GM12878 (cell line): ENCODE data around the gene SECISBP2. TPM values are rescaled to one million over a fixed set of nuclear protein-coding genes. Genes with fewer than 3 reads are reported as not detected.

Experiments used
- ATAC-seq: fragments of 200-7000 bp; cut with Tn5 transposase; 3 replicates; pipeline ENCODE4 v1.9.1; 2020; ENCODE audit warnings: mild to moderate bottlenecking, moderate library complexity
- BruUV-seq: library from RNA; stranded (reverse); fragments of 400-500 nt; replicated peaks from 2 replicates; lab custom pipeline; 2021; lab: Mats Ljungman, UMichigan
- CTCF ChIA-PET: fragments of 300-600 bp; sonication (Branson Sonifier 250); formaldehyde crosslinking; extraction: SDS; loops from one replicate; lab custom pipeline; 2021; ENCODE audit warnings: inconsistent platforms; lab: Yijun Ruan, JAX
- POLR2A ChIA-PET: fragments of 350-600 bp; formaldehyde crosslinking; extraction: SDS; loops from one replicate; lab custom pipeline; 2021; ENCODE audit warnings: inconsistent platforms; lab: Charles Lee
- RAD21 ChIA-PET: fragments of 300-600 bp; sonication (Branson Sonifier 250); formaldehyde crosslinking; loops from one replicate; lab custom pipeline; 2023; ENCODE audit warnings: antibody characterized with exemption; ENCODE audit not compliant: unreplicated experiment; lab: Charles Lee
- SMC1A ChIA-PET: fragments of 300-600 bp; sonication (Branson Sonifier 250); formaldehyde crosslinking; loops from one replicate; lab custom pipeline; 2023; ENCODE audit not compliant: unreplicated experiment, uncharacterized antibody; lab: Charles Lee
- DNase-seq: peaks from one replicate; pipeline ENCODE4 v3.0.0-alpha.2; 2011; ENCODE audit warnings: low read depth, low spot score
- FAIRE-seq: peaks from 3 replicates; lab custom pipeline; 2011; peaks lifted over from hg19 to GRCh38; lab: Jason Lieb, UNC
- H2AFZ ChIP-seq: 2 replicates; pipeline ENCODE4 v1.6.0; 2011; ENCODE audit warnings: low read depth, low read length, control low read depth; ENCODE audit not compliant: control insufficient read depth
- H3K27ac ChIP-seq: 2 replicates; pipeline ENCODE4 v1.5.1; 2011; ENCODE audit warnings: control low read depth; ENCODE audit not compliant: control insufficient read depth, insufficient read depth
- H3K27me3 ChIP-seq, 2 experiments: replicated peaks in 1 of 2; 2 replicates each; pipeline versions ENCODE4 v1.6.0 to v1.6.1; 2011; ENCODE audit warnings: low read length in 1 of 2; ENCODE audit not compliant: control insufficient read depth in 2 of 2, insufficient read depth in 2 of 2
- H3K36me3 ChIP-seq, 2 experiments: 2 replicates each; pipeline ENCODE4 v1.5.1; 2011; ENCODE audit warnings: low read length in 1 of 2; ENCODE audit not compliant: control insufficient read depth in 2 of 2, insufficient read depth in 2 of 2
- H3K4me1 ChIP-seq: 2 replicates; pipeline ENCODE4 v1.6.1; 2011; ENCODE audit warnings: mild to moderate bottlenecking, low read length, moderate library complexity, mixed read lengths; ENCODE audit not compliant: control insufficient read depth, insufficient read depth
- H3K4me2 ChIP-seq: 2 replicates; pipeline ENCODE4 v1.6.0; 2011; ENCODE audit warnings: control low read depth; ENCODE audit not compliant: control insufficient read depth, insufficient read depth
- H3K4me3 ChIP-seq: fragments of 200-600 bp; sonication (generic); 2 replicates; pipeline ENCODE4 v1.5.1; 2016
- H3K79me2 ChIP-seq: 2 replicates; pipeline ENCODE4 v1.6.0; 2011; ENCODE audit warnings: low read length; ENCODE audit not compliant: control insufficient read depth, insufficient read depth
- H3K9ac ChIP-seq: 2 replicates; pipeline ENCODE4 v1.8.0; 2011; ENCODE audit warnings: low read length, control low read depth, mixed read lengths; ENCODE audit not compliant: control insufficient read depth, insufficient read depth
- H3K9me3 ChIP-seq: replicated peaks from 3 replicates; pipeline ENCODE4 v1.5.1; 2011; ENCODE audit warnings: mild to moderate bottlenecking, low read length; ENCODE audit not compliant: control insufficient read depth, insufficient read depth
- H4K20me1 ChIP-seq: 2 replicates; pipeline ENCODE4 v1.6.0; 2011; ENCODE audit not compliant: control insufficient read depth, insufficient read depth
- BCLAF1 ChIP-seq: fragments of 450-650 bp; IDR thresholded peaks from 2 replicates; pipeline ENCODE4 v1.6.1; 2017; ENCODE audit warnings: antibody characterized with exemption, mild to moderate bottlenecking, moderate library complexity
- POLR2A ChIP-seq: IDR thresholded peaks from 2 replicates; pipeline ENCODE4 v1.6.1; 2011; ENCODE audit warnings: low read depth, mild to moderate bottlenecking, low read length
- POLR2AphosphoS5 ChIP-seq: IDR thresholded peaks from 2 replicates; pipeline ENCODE4 v1.6.1; 2011; ENCODE audit warnings: mild to moderate bottlenecking, low read length, inconsistent platforms
- RUNX3 ChIP-seq: IDR thresholded peaks from 2 replicates; pipeline ENCODE4 v1.6.1; 2012; ENCODE audit warnings: low read length, inconsistent platforms
- WGBS: methylation state at CpG from one replicate; pipeline ENCODE4 v1.1.6; 2016; ENCODE audit warnings: low lambda C conversion rate; ENCODE audit not compliant: insufficient replicate concordance, insufficient coverage; ENCODE audit errors: missing lambda C conversion rate; 5-methylcytosine and 5-hydroxymethylcytosine counted together
- in situ Hi-C: fragments of 300-500 bp; cut with MboI; formaldehyde crosslinking; loops from 9 replicates; pipeline ENCODE4 v1.14.3; 2018; ENCODE audit warnings: mixed read lengths
- intact Hi-C: fragments of 100-400 bp; cut with micrococcal nuclease; formaldehyde crosslinking; loops from one replicate; pipeline ENCODE4 v1.14.2; 2022; ENCODE audit not compliant: unreplicated experiment
- polyA plus RNA-seq, 11 experiments: library from polyadenylated mRNA; depleted of rRNA in 4 of 11; unstranded in 6 of 11; stranded (reverse) in 5 of 11; fragments of >200 nt; fragmentation: Nextera tagmentation in 4 of 11; fragmentation: Illumina TruSeq in 1 of 11; extraction: Ambion mirVana in 4 of 11; extraction: Trizol in 1 of 11; gene quantifications; 1 replicate in 1 of 11; 2 replicates in 10 of 11; pipeline versions ENCODE4 v1.2.1 to v1.2.3, GENCODE V29; 2011 to 2016; ENCODE audit warnings: inconsistent platforms in 2 of 11, missing spikeins in 2 of 11, low read depth in 1 of 11
- total RNA-seq, 4 experiments: library from RNA; depleted of rRNA in 3 of 4; stranded (reverse); fragments of >200 nt in 3 of 4; fragmentation: Illumina TruSeq in 1 of 4; extraction: Trizol in 1 of 4; gene quantifications; 2 replicates each; pipeline versions ENCODE4 v1.2.1 to v1.2.3, GENCODE V29; 2013 to 2021
- TF ChIP-seq, protein P1 (sequence below): fragments of 450-650 bp; IDR thresholded peaks from 2 replicates; pipeline ENCODE4 v1.6.1; 2017; ENCODE audit warnings: mild to moderate bottlenecking

The SECISBP2 gene
- total and polyA plus RNA-seq, 10 of the 15 experiments (the other 5 are each of a cell fraction or from before 2014, with no cell fraction given) = 4.6 to 50.5 (median 31.9) TPM

DNA sequence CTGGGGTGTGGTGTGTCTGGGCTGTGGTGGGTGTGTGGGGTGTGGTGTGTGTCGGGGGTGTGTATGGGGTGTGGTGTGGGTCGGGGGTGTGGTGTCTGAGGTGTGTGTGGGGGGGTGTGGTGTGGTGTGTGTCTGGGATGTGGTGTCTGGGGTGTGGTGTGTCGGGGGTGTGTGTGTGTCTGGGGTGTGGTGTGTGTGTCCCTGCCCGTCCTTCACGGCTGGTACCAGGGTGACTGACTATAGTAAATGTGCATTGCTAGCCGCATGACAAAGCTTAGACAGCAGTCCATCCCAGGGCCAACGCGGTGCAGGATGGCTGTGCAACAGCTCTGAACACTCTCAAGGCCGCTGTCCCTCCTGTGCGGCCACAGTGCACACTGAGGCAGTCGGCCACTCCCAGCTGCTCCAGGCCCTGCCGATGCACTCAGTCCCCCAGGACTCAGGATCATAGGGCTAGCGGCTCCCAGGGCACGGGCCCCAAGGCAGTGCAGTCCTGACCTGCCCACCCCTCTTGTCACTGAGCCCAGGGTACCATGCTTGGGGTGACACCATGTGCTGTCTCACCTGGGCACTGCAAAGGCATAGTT is 54.0 kb downstream of the SECISBP2 start:
- H3K4me3 ChIP-seq = no peak overlapping the region
- ChIA-PET SMC1A (interaction anchor here (1.3 kb wide), 1 partner anchor 177 kb away, joined by 5 read pairs; no protein-coding TSS in a partner anchor), POLR2A (no interaction called here), RAD21 (interaction anchor here (2.3 kb wide), 1 partner anchor 177 kb away, joined by 7 read pairs; no protein-coding TSS in a partner anchor), CTCF (no interaction called here)
- no peaks in the 10 kb centered on the region for H3K9me3 ChIP-seq
- peaks cover 15% of the 10 kb centered on the region for H3K4me1 ChIP-seq
- intact Hi-C loops (no loop called here), in situ Hi-C loops (no loop called here)
- H3K36me3 ChIP-seq = peaks cover 0 to 2% of the 10 kb centered on the region in 2 experiments; a peak in 3 of 4 replicates
- no peak overlapping the region for H3K27ac ChIP-seq
- no peak for DNase-seq
- no peak overlapping the region for H3K9ac ChIP-seq
- H3K27me3 ChIP-seq = no peaks in the 10 kb centered on the region
- TF ChIP-seq, protein P1, sequence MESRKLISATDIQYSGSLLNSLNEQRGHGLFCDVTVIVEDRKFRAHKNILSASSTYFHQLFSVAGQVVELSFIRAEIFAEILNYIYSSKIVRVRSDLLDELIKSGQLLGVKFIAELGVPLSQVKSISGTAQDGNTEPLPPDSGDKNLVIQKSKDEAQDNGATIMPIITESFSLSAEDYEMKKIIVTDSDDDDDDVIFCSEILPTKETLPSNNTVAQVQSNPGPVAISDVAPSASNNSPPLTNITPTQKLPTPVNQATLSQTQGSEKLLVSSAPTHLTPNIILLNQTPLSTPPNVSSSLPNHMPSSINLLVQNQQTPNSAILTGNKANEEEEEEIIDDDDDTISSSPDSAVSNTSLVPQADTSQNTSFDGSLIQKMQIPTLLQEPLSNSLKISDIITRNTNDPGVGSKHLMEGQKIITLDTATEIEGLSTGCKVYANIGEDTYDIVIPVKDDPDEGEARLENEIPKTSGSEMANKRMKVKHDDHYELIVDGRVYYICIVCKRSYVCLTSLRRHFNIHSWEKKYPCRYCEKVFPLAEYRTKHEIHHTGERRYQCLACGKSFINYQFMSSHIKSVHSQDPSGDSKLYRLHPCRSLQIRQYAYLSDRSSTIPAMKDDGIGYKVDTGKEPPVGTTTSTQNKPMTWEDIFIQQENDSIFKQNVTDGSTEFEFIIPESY = 0 out of 2 replicates have a peak, but pooled peaks have one; percentile 44
- TF ChIP-seq POLR2AphosphoS5 (peak; percentile 20; the same call in 1 of the 2 replicates), POLR2A (peak; percentile 30; the same call in 1 of the 2 replicates), BCLAF1 (no peak), RUNX3 (0 out of 2 replicates have a peak, but pooled peaks have one; percentile 8)
- H2AFZ ChIP-seq = no peak overlapping the region
- H4K20me1 ChIP-seq = no peaks in the 10 kb centered on the region; the same call in 1 of the 2 replicates
- no TSS peak for BruUV-seq
- no peak for FAIRE-seq
- peak; percentile 34 for ATAC-seq
- no peaks in the 10 kb centered on the region for H3K79me2 ChIP-seq
- WGBS = 70% methylated on average over 12 of the region's 14 CpGs
- no peak overlapping the region for H3K4me2 ChIP-seq
